Endometrium (tissue), 2 donors: Measurements from ENCODE around the gene ZNF594.
"Not testable (repeated sequence)": the region's sequence is repeated elsewhere in the genome, so short reads cannot be mapped to it uniquely, and the experiment has no call there.

ENCODE experiments used
- FAIRE-seq: peaks from 2 replicates; lab custom pipeline; 2012; peaks lifted over from hg19 to GRCh38; lab: Jason Lieb, UNC
- donor health status: control.
- donor health status: control.

The ZNF594 gene

GRCh38 chr17:5135726-5136579 lies 55.7 kb downstream of the ZNF594 start:
- no peak for FAIRE-seq

- FAIRE-seq = not testable (repeated sequence)
Observed at GRCh38 chr17:5135131-5135712, 56.4 kb downstream of the ZNF594 start.

GRCh38 chr17:5134571-5134970 lies 57.1 kb downstream of the ZNF594 start:
- not testable (repeated sequence) for FAIRE-seq

GRCh38 chr17:5133961-5134360 lies 57.7 kb downstream of the ZNF594 start:
- not testable (repeated sequence) for FAIRE-seq

GRCh38 chr17:5133311-5133710 lies 58.4 kb downstream of the ZNF594 start:
- no peak for FAIRE-seq

- FAIRE-seq = not testable (repeated sequence)
Observed at GRCh38 chr17:5132503-5133225, 59.0 kb downstream of the ZNF594 start.

- not testable (repeated sequence) for FAIRE-seq
Observed at GRCh38 chr17:5131799-5132502, 59.7 kb downstream of the ZNF594 start.

GRCh38 chr17:5131146-5131715 lies 60.4 kb downstream of the ZNF594 start:
- FAIRE-seq = no peak

GRCh38 chr17:5130687-5131086 lies 61.0 kb downstream of the ZNF594 start:
- not testable (repeated sequence) for FAIRE-seq

GRCh38 chr17:5130261-5130660 lies 61.4 kb downstream of the ZNF594 start:
- FAIRE-seq = not testable (repeated sequence)

- not testable (repeated sequence) for FAIRE-seq
Observed at GRCh38 chr17:5129770-5130169, 61.9 kb downstream of the ZNF594 start.
